K562 (cell line): ENCODE data around the gene GPR12. TPM values are rescaled to one million over a fixed set of nuclear protein-coding genes. Genes with fewer than 3 reads are reported as not detected.

ENCODE experiments used
- ATAC-seq: fragments of 200-7000 bp; cut with Tn5 transposase; 3 replicates; pipeline ENCODE4 v1.9.1; 2020; ENCODE audit warnings: moderate library complexity
- BruUV-seq: library from RNA; stranded (reverse); fragments of 400-500 nt; replicated peaks from 2 replicates; lab custom pipeline; 2021; lab: Mats Ljungman, UMichigan
- CTCF ChIA-PET: fragments of 300-600 bp; formaldehyde crosslinking; extraction: SDS; loops from one replicate; lab custom pipeline; 2021; ENCODE audit warnings: low intra/inter-chr PET ratio; lab: Yijun Ruan, JAX
- POLR2A ChIA-PET: fragments of 300-600, 350-650 bp; sonication (Branson Sonifier 250); formaldehyde crosslinking; extraction: SDS; loops from one replicate; lab custom pipeline; 2021; ENCODE audit warnings: antibody characterized with exemption, inconsistent platforms; lab: Yijun Ruan, JAX
- DNase-seq, 4 experiments: peaks; one replicate each; pipeline versions ENCODE4 v3.0.0 to v3.0.0-alpha.2; 2011 to 2018; ENCODE audit warnings: low spot score in 3 of 4, mixed read lengths in 3 of 4; ENCODE audit errors: extremely low read depth in 1 of 4
- FAIRE-seq: peaks from 2 replicates; lab custom pipeline; 2011; peaks lifted over from hg19 to GRCh38; lab: Jason Lieb, UNC
- H2AFZ ChIP-seq: 2 replicates; pipeline ENCODE4 v1.6.0; 2011; ENCODE audit warnings: low read depth, low read length, control low read depth, inconsistent platforms
- H3K27ac ChIP-seq: fragments of 200-600 bp; 3 replicates; pipeline ENCODE4 v1.8.0; 2011; ENCODE audit warnings: low read depth, mild to moderate bottlenecking, control low read depth, inconsistent platforms, low read length, moderate library complexity, mixed read lengths; ENCODE audit errors: extremely low read depth
- H3K27me3 ChIP-seq, 2 experiments: fragments of 300-600 bp in 1 of 2; 2 replicates in 1 of 2; 3 replicates in 1 of 2; pipeline versions ENCODE4 v1.6.0 to v1.8.0; 2011; ENCODE audit warnings: inconsistent platforms in 2 of 2, low read length in 2 of 2, mild to moderate bottlenecking in 1 of 2, mixed read lengths in 1 of 2, moderate library complexity in 1 of 2; ENCODE audit not compliant: control insufficient read depth in 2 of 2, insufficient read depth in 2 of 2
- H3K36me3 ChIP-seq: fragments of 300-600 bp; 3 replicates; pipeline ENCODE4 v1.8.0; 2011; ENCODE audit warnings: mild to moderate bottlenecking, low read length, inconsistent platforms; ENCODE audit not compliant: control insufficient read depth, insufficient read depth
- H3K4me1 ChIP-seq, 2 experiments: fragments of 200-600 bp in 1 of 2; replicated peaks in 1 of 2; 2 replicates in 1 of 2; 3 replicates in 1 of 2; pipeline versions ENCODE4 v1.5.1 to v1.8.0; 2011; ENCODE audit warnings: inconsistent platforms in 2 of 2, low read length in 2 of 2, mild to moderate bottlenecking in 1 of 2, mixed read lengths in 1 of 2, moderate library complexity in 1 of 2; ENCODE audit not compliant: control insufficient read depth in 2 of 2, insufficient read depth in 2 of 2
- H3K4me2 ChIP-seq: 2 replicates; pipeline ENCODE4 v1.6.1; 2011; ENCODE audit warnings: low read length, control low read depth, inconsistent platforms, mixed read lengths; ENCODE audit not compliant: insufficient read depth
- H3K4me3 ChIP-seq: fragments of 200-600 bp; sonication (generic), shearing (Covaris generic); 2 replicates; pipeline ENCODE4 v1.5.1; 2016; ENCODE audit warnings: control low read depth, inconsistent platforms
- H3K79me2 ChIP-seq: fragments of 200-600 bp; 3 replicates; pipeline ENCODE4 v1.8.0; 2011; ENCODE audit warnings: low read length, inconsistent platforms; ENCODE audit not compliant: control insufficient read depth, insufficient read depth
- H3K9ac ChIP-seq, 2 experiments: 2 replicates each; pipeline versions ENCODE4 v1.6.0 to v1.6.1; 2011; ENCODE audit warnings: low read depth in 2 of 2, low read length in 2 of 2, control low read depth in 1 of 2, inconsistent platforms in 1 of 2, mild to moderate bottlenecking in 1 of 2, mixed read lengths in 1 of 2; ENCODE audit not compliant: insufficient read depth in 1 of 2
- H3K9me1 ChIP-seq: one replicate; pipeline ENCODE4 v1.6.0; 2011; ENCODE audit warnings: inconsistent platforms, mild to moderate bottlenecking, low read length, moderate library complexity; ENCODE audit not compliant: control insufficient read depth, insufficient read depth
- H3K9me3 ChIP-seq: replicated peaks from 2 replicates; pipeline ENCODE4 v1.5.1; 2011; ENCODE audit warnings: low read depth, low read length, inconsistent platforms; ENCODE audit not compliant: control insufficient read depth, insufficient read depth
- H4K20me1 ChIP-seq: replicated peaks from 2 replicates; pipeline ENCODE4 v1.6.1; 2011; ENCODE audit warnings: low read length, inconsistent platforms, mixed read lengths; ENCODE audit not compliant: control insufficient read depth, insufficient read depth
- CSDE1 ChIP-seq, 2 experiments: fragments of 450-650 bp; IDR thresholded peaks; 2 replicates each; pipeline ENCODE4 v1.6.1; 2016; ENCODE audit warnings: mild to moderate bottlenecking in 1 of 2
- GABPB2 ChIP-seq: fragments of 250-450 bp; sonication (Bioruptor Pico); conservative IDR thresholded peaks from 2 replicates; pipeline ENCODE4 v1.5.1; 2021; ENCODE audit warnings: mild to moderate bottlenecking
- NFE2L1 ChIP-seq: fragments of 450-650 bp; IDR thresholded peaks from 2 replicates; pipeline ENCODE4 v1.6.1; 2016; ENCODE audit warnings: missing genetic modification characterization, low read depth, mild to moderate bottlenecking, missing compliant biosample characterization, moderate library complexity, borderline replicate concordance
- RBM15 ChIP-seq: fragments of 200-400 bp; formaldehyde crosslinking; IDR thresholded peaks from 2 replicates; pipeline ENCODE4 v1.6.1; 2018; ENCODE audit warnings: mild to moderate bottlenecking, low read length, moderate library complexity; ENCODE audit not compliant: insufficient read depth
- TARDBP ChIP-seq: fragments of 450-650 bp; IDR thresholded peaks from 2 replicates; pipeline ENCODE4 v1.6.1; 2016
- TBP ChIP-seq: optimal IDR thresholded peaks from 2 replicates; pipeline ENCODE3; 2011; ENCODE audit warnings: low read depth, low read length, improper control_type of control experiment
- TFAM ChIP-seq: fragments of 250-450 bp; sonication (Bioruptor Pico); conservative IDR thresholded peaks from 2 replicates; pipeline ENCODE4 v1.5.0; 2021; ENCODE audit warnings: mild to moderate bottlenecking, moderate library complexity
- ZKSCAN8 ChIP-seq: fragments of 200-800 bp; sonication (Bioruptor generic); IDR thresholded peaks from 2 replicates; pipeline ENCODE4 v1.6.1; 2016; ENCODE audit warnings: missing genetic modification characterization, missing compliant biosample characterization
- ZNF77 ChIP-seq: fragments of 250-450 bp; sonication (Bioruptor Pico); IDR thresholded peaks from 2 replicates; pipeline ENCODE4 v1.5.0; 2020
- WGBS: fragments of 100-300 bp; shearing (Covaris generic); methylation state at CpG from one replicate; pipeline ENCODE4 v1.1.6; 2016; ENCODE audit warnings: low coverage, mixed read lengths; ENCODE audit not compliant: insufficient coverage; ENCODE audit errors: missing lambda C conversion rate; 5-methylcytosine and 5-hydroxymethylcytosine counted together
- in situ Hi-C: fragments of 300-500 bp; cut with MboI; formaldehyde crosslinking; loops from 4 replicates; pipeline ENCODE4 v1.15.0; 2018; ENCODE audit warnings: inconsistent platforms, mixed read lengths
- intact Hi-C: fragments of 100-400 bp; cut with micrococcal nuclease; formaldehyde crosslinking; loops from 2 replicates; pipeline ENCODE4 v1.14.2; 2022
- polyA plus RNA-seq, 8 experiments: library from polyadenylated mRNA; depleted of rRNA in 4 of 8; stranded (reverse) in 5 of 8; unstranded in 3 of 8; fragments of >200 nt; fragmentation: Nextera tagmentation in 2 of 8; fragmentation: Illumina TruSeq in 1 of 8; extraction: Ambion mirVana in 2 of 8; extraction: Trizol in 1 of 8; gene quantifications; 2 replicates each; pipeline versions ENCODE4 v1.2.1 to v1.2.3, GENCODE V29; 2011 to 2014; ENCODE audit warnings: inconsistent platforms in 1 of 8, missing spikeins in 1 of 8
- total RNA-seq, 7 experiments: library from RNA; depleted of rRNA in 6 of 7; stranded (reverse); fragments of >200 nt in 6 of 7; fragmentation: Illumina TruSeq in 2 of 7; extraction: Trizol in 2 of 7; gene quantifications; 2 replicates each; pipeline versions ENCODE4 v1.2.1 to v1.2.3, GENCODE V29; 2011 to 2021; ENCODE audit warnings: low replicate concordance in 1 of 7
- TF ChIP-seq, protein P1 (sequence below), 2 experiments: IDR thresholded peaks in 1 of 2; conservative IDR thresholded peaks in 1 of 2; 2 replicates each; pipeline ENCODE4 v1.6.1; 2016; ENCODE audit warnings: low read depth in 2 of 2, mild to moderate bottlenecking in 1 of 2, missing compliant biosample characterization in 1 of 2, missing genetic modification characterization in 1 of 2, moderate library complexity in 1 of 2
- TF ChIP-seq, protein P2 (sequence below): sonication (generic); formaldehyde crosslinking; IDR thresholded peaks from 2 replicates; pipeline ENCODE4 v1.8.1; 2023; ENCODE audit warnings: mild to moderate bottlenecking, missing genetic modification reagents
- TF ChIP-seq, protein P3 (sequence below): fragments of 450-650 bp; IDR thresholded peaks from 2 replicates; pipeline ENCODE4 v1.6.1; 2016; ENCODE audit warnings: missing biosample characterization, missing genetic modification characterization
- TF ChIP-seq, protein P4 (sequence below): fragments of 250-450 bp; sonication (Bioruptor Pico); IDR thresholded peaks from 2 replicates; pipeline ENCODE4 v1.5.0; 2021
- TF ChIP-seq, protein P5 (sequence below): fragments of 250-450 bp; sonication (Bioruptor Pico); IDR thresholded peaks from 2 replicates; pipeline ENCODE4 v1.6.1; 2021; ENCODE audit warnings: mild to moderate bottlenecking
- TF ChIP-seq, protein P6 (sequence below), 2 experiments: fragments of 450-650 bp in 1 of 2; sonication (generic) in 1 of 2; formaldehyde crosslinking; conservative IDR thresholded peaks; 2 replicates each; pipeline versions ENCODE4 v1.4.0 to v1.8.1; 2020 to 2022; ENCODE audit warnings: mild to moderate bottlenecking in 1 of 2, missing genetic modification reagents in 1 of 2

GPR12 gene
- total and polyA plus RNA-seq, 9 of the 15 experiments (the other 6 are each of a cell fraction or from before 2014, with no cell fraction given), result not detected

DNA sequence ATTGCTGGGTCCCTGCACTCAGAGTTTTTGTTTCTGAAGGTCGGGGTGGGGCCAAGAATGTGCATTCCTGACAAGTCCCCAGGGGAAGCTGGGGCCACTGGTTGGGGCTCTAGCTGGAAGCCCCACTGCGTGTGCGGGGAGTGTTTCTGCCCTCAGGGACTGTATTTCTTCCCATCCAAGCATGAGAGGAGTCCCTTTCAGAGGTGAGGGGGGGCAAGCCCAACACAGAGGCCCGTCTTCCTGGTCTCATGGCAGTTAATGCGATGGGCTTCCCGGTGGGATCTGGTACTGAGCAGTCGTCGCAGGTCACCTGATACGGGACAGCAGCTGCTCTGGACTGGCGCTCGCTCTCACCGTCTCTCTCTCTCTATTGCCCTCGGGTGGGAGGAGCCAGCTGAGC lies 50.4 kb downstream of the GPR12 start:
- FAIRE-seq, result no peak
- whole genome bisulfite sequencing, result under 1% methylated on average over 11 of the region's 13 CpGs
- ChIA-PET POLR2A (no interaction called here), CTCF (no interaction called here)
- no TSS peak for BruUV-seq
- H3K79me2 ChIP-seq, result no peaks in the 10 kb centered on the region
- ATAC-seq, result no peak
- no peak overlapping the region for H3K4me2 ChIP-seq
- 0 out of 5 replicates have a peak, but pooled peaks cover 0 to 7% of the 10 kb centered on the region in 2 experiments for H3K27me3 ChIP-seq
- in situ Hi-C loops, result no loop called here
- H3K9me1 ChIP-seq, result no peaks in the 10 kb centered on the region
- no peaks in the 10 kb centered on the region for H3K9me3 ChIP-seq
- H3K4me1 ChIP-seq, result no peaks in the 10 kb centered on the region
- H3K36me3 ChIP-seq, result no peaks in the 10 kb centered on the region
- no peak overlapping the region for H2AFZ ChIP-seq
- H3K4me3 ChIP-seq, result no peak overlapping the region
- DNase-seq, result no peak
- intact Hi-C loops, result no loop called here
- H3K27ac ChIP-seq, result no peak overlapping the region
- H4K20me1 ChIP-seq, result 0 out of 2 replicates have a peak, but pooled peaks cover 3% of the 10 kb centered on the region
- no peak overlapping the region for H3K9ac ChIP-seq
- no peak for TF ChIP-seq ZNF77
- no peak for TF ChIP-seq RBM15
- TF ChIP-seq, protein P1, sequence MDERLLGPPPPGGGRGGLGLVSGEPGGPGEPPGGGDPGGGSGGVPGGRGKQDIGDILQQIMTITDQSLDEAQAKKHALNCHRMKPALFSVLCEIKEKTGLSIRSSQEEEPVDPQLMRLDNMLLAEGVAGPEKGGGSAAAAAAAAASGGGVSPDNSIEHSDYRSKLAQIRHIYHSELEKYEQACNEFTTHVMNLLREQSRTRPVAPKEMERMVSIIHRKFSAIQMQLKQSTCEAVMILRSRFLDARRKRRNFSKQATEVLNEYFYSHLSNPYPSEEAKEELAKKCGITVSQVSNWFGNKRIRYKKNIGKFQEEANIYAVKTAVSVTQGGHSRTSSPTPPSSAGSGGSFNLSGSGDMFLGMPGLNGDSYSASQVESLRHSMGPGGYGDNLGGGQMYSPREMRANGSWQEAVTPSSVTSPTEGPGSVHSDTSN (CRISPR knock-in tag; IDR thresholded peaks at IDR 0.05; ENCODE audit: low read depth), result no peak
- TF ChIP-seq, protein P1 (tag; conservative IDR thresholded peaks at IDR 0.05; ENCODE audit: low read depth), result no peak
- TF ChIP-seq NFE2L1 (tag), result no peak
- TF ChIP-seq TFAM, result no peak
- TF ChIP-seq, protein P2, sequence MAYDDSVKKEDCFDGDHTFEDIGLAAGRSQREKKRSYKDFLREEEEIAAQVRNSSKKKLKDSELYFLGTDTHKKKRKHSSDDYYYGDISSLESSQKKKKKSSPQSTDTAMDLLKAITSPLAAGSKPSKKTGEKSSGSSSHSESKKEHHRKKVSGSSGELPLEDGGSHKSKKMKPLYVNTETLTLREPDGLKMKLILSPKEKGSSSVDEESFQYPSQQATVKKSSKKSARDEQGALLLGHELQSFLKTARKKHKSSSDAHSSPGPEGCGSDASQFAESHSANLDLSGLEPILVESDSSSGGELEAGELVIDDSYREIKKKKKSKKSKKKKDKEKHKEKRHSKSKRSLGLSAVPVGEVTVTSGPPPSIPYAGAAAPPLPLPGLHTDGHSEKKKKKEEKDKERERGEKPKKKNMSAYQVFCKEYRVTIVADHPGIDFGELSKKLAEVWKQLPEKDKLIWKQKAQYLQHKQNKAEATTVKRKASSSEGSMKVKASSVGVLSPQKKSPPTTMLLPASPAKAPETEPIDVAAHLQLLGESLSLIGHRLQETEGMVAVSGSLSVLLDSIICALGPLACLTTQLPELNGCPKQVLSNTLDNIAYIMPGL (CRISPR knock-in tag), result no peak
- TF ChIP-seq CSDE1 (IDR thresholded peaks at IDR 0.05), result no peak
- no peak for TF ChIP-seq TBP
- no peak for TF ChIP-seq GABPB2 (CRISPR knock-in tag)
- TF ChIP-seq, protein P3, sequence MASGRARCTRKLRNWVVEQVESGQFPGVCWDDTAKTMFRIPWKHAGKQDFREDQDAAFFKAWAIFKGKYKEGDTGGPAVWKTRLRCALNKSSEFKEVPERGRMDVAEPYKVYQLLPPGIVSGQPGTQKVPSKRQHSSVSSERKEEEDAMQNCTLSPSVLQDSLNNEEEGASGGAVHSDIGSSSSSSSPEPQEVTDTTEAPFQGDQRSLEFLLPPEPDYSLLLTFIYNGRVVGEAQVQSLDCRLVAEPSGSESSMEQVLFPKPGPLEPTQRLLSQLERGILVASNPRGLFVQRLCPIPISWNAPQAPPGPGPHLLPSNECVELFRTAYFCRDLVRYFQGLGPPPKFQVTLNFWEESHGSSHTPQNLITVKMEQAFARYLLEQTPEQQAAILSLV (tag), result no peak
- TF ChIP-seq, protein P4, sequence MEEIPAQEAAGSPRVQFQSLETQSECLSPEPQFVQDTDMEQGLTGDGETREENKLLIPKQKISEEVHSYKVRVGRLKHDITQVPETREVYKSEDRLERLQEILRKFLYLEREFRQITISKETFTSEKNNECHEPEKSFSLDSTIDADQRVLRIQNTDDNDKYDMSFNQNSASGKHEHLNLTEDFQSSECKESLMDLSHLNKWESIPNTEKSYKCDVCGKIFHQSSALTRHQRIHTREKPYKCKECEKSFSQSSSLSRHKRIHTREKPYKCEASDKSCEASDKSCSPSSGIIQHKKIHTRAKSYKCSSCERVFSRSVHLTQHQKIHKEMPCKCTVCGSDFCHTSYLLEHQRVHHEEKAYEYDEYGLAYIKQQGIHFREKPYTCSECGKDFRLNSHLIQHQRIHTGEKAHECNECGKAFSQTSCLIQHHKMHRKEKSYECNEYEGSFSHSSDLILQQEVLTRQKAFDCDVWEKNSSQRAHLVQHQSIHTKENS (CRISPR knock-in tag), result no peak
- TF ChIP-seq, protein P5, sequence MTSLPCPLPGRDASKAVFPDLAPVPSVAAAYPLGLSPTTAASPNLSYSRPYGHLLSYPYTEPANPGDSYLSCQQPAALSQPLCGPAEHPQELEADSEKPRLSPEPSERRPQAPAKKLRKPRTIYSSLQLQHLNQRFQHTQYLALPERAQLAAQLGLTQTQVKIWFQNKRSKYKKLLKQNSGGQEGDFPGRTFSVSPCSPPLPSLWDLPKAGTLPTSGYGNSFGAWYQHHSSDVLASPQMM, result no peak
- no peak for TF ChIP-seq TARDBP
- TF ChIP-seq, protein P6, sequence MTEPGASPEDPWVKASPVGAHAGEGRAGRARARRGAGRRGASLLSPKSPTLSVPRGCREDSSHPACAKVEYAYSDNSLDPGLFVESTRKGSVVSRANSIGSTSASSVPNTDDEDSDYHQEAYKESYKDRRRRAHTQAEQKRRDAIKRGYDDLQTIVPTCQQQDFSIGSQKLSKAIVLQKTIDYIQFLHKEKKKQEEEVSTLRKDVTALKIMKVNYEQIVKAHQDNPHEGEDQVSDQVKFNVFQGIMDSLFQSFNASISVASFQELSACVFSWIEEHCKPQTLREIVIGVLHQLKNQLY (CRISPR knock-in tag; conservative IDR thresholded peaks at IDR 0.05), result no peak
- TF ChIP-seq ZKSCAN8, result no peak
